HG02870 (cell line): Measurements from ENCODE around the gene PDE4D.
A peak's percentile ranks its signal among the peaks of the same experiment; 100 is the strongest.
"Not testable (repeated sequence)": the region's sequence is repeated elsewhere in the genome, so short reads cannot be mapped to it uniquely, and the experiment has no call there.

ENCODE experiments used
- ATAC-seq: cut with Tn5 transposase; IDR thresholded peaks from one replicate; pipeline ENCODE4 v1.9.1; 2021; ENCODE audit warnings: mild to moderate bottlenecking, moderate library complexity; ENCODE audit not compliant: unreplicated experiment

PDE4D gene

DNA sequence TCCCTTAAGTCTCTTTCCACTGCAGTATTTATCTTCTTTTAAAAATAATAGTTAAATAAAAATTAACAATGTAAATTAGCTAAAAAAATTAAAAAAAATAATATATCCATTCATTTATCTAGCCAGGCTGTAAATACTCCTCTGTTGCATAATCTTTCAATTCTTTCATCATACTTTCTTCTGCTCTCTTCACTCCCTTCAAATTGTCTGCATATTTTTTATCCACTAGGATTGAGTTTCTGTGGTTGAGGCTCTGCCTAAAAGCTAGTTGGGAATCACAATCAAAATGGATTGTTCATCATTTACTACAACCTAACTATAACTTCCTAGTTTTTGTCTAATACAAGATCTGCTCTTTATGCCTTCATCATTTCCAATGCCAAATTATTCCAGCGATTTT, 182.2 kb downstream of the PDE4D start:
- no peak for ATAC-seq

DNA sequence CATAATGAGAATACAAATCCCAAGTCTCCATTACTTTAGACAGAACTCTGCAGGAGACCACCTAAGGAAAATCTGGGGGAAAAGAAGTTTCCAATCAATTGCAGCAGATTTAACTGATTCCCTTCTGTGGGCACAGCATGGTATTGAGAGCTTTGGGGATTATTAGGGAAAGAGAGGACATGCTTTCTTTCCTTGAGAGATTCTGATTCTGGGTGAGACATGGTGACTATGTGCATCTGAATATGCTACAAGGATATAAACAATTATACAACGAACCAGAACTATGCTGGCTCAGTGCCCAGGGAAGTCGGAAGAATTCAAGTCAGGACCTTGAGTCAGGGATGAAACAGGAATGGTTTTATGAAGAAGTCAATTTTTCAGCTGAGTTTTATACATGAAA, 183.7 kb downstream of the PDE4D start:
- no peak for ATAC-seq

DNA sequence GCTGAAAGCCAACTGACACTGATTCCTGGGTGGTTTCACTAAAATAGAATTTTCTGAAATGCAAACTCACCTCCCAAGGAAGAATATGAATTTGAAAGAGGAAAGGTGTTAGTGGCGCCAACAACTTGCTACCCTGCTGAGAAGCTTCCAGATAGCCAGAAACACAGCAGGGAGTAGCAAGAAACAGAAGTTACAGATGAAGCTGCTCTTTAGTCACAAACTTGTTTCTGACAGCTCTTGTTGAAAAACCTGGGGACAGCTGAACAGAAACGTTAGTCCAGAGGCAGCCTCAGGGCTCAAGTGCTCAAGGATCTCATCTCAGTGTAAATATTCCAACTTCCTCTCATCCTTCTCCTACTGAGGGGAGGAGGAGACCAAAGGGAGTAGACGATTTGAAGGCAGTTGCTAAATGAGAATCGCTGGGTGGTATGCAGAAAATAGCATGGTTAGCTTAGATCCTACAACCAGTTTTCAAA, 184.1 kb downstream of the PDE4D start:
- no peak for ATAC-seq

- no peak for ATAC-seq
Measured at GRCh38 chr5:59704936-59705335, 188.6 kb downstream of the PDE4D start.

- no peak for ATAC-seq
Measured at GRCh38 chr5:59703789-59704188, 189.7 kb downstream of the PDE4D start.

- ATAC-seq = no peak
Measured at GRCh38 chr5:59698207-59699178, 195.0 kb downstream of the PDE4D start.

DNA sequence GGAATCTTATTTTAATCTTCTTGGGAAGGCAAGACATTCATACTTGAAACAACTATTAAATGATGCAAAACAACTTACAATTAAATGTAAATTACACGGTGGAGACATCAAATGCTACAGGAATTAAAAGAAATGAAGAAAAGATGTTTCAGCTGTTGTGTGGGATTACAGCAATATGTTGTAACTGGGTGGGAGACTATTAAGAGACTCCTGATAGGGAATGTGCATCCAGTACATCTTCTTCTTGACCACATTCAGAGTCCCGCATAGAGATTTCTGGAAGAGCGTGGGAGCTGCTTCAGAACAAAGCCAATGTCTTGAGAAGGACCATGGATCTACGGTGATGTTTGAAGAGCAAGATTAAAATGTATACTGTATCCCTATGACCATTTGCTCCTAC, 199.1 kb downstream of the PDE4D start:
- no peak for ATAC-seq

DNA sequence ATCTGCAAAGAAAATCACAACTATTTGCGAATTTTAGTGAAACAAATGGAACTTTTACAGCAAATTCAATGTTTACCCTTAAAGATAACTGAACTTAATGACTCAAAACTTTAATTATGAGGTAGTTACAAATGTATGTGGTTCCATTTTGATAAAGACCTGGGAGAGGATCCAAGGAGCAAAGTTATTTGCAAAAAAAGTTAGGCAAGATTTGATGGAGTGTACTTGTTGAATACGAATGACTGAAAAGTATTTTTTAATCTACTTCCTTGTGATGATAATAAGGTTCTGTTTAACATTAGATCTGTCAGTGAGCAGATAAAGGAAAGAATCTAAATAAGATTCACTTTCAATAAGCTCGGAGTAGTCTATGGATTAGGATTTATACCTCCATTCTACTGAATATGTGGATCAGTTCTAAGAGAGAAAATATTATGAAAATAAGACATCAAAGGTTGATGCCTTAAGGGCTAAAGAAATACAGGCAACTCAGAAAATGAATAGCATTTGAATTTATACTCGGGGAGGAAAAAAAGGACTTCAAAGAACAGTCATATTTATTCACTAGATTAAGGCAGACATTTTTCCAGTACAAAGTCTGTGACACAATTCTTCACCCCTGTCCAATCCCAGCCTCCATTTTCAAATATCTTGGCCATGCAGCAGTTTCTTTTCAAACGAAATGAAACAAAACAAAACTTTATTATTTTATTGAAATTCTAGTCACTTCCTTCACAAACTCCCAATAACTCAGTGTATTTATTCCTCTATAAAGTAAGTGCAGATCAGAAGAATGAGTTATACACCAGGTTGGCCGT, 199.8 kb downstream of the PDE4D start:
- no peak for ATAC-seq

DNA sequence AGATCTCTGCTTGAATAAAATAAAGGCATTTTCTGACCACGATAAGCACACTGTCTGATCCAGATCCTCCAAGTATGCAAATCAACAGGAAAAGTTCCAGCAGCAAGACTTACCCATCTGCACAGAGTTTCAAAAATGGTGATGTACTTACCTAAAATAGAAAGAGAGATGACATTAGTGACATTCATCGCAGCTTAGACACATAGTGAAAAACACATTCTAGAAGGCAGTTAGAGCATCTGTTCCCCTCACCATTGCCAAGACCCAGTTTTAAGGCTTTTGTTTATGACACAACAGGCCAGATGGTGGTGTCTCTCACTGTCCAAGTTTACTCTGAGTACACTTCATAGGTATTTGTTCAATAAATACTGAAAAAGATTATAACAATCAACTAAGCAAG, 207.7 kb downstream of the PDE4D start:
- peak; percentile 77 for ATAC-seq

GRCh38 chr5:59685191-59685530, 208.4 kb downstream of the PDE4D start:
- ATAC-seq = no peak

GRCh38 chr5:59684388-59685190, 208.9 kb downstream of the PDE4D start:
- ATAC-seq = no peak

DNA sequence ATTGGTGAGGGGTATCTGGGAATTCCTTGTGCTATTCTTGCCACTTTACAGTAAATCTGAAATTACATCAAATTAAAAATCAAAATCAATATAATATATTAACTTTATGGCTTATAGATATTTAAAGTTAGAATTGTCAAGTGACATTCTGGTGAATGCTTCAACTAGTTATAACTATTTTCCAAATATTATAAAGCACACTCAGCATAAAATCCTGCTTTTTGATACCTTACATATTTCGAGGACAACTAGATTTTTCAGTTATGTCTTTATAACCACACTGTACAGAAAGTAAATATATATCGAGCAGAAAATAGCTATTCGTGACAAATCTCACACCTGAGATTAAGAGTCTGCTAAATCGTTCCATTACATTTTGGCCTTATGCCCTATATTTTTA, 210.2 kb downstream of the PDE4D start:
- ATAC-seq = no peak

DNA sequence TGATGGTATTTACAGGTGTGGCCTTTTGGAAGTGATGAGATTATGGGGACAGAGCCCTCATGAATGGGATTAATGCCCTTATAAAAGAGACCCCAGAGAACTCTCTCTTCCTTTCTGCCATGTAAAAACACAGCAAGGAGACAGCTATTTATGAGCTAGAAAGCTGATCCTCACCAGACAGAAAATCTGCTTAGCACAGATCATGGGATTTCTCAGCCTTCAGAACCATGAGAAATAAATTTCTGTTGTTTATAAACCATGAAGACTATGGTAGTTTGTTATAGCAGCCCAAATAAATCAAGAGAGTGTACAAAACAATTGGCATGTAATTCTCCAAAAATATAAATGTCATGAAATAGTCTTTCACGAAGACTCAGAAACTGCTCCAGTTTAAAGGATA, 211.0 kb downstream of the PDE4D start:
- ATAC-seq = no peak

DNA sequence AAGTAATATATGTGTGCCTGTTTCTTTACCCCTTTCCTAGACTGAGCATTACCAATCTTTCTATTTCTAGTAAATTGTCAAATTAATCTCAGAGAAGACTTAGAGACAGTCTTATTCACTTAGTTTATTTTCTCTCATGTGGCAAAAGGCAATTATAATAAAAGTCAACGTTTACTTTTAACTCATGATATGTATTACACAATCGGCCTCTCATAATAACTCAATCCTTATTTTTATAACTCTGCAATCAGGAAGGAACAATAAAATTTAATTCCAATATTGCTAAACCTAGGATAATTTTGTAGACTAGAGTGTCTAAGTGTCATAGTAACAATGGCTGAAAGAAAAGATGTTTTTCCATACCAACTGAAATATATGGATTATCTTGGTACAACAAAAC, 214.6 kb downstream of the PDE4D start:
- ATAC-seq = no peak

DNA sequence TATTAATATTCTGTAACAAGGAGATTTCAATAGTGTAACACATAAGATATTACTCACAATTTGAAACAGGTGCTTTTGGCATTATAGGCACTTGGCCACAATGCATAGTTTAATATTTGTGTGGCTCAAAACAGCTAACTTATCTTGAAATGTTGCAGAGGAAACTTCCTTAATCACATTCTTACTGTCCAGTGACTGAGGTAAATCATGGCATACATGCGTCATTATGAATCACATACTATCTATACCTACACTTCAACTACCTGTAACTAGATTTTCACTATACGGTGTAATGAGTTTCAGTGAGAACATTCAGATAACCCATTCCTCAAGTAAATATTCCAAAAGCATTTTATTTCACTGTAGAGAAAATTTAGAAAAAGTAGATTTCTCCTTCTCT, 218.8 kb downstream of the PDE4D start:
- no peak for ATAC-seq

DNA sequence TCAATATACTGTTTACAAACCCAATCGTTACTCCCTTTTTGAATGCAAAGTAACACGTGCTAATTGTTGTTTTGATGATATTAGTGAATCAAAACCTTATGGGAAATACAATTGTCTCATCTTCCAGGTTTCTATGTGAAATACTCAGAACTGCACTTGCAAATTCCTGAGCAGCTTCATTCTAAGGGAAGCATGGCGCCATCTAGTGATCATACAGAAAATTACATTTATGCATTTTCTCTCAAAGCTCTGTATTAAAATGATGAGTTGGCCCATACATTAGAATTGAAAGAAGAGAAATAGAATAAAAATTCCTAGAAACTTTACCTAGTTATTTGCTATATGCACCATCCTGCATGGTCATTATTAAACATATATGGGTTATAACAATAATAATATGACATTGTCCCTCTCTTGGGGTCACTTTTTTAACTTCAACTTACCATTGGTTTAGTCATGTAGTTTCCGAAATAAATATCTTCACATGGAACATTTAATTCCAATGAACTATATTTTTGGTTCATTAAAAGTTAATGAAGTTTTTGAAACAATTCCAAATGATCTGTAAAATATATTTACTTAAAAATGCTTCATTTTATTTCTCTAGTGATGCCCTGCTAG, 220.0 kb downstream of the PDE4D start:
- no peak for ATAC-seq

GRCh38 chr5:59666440-59667068, 227.0 kb downstream of the PDE4D start:
- ATAC-seq = no peak

GRCh38 chr5:59665832-59666203, 227.7 kb downstream of the PDE4D start:
- not testable (repeated sequence) for ATAC-seq

GRCh38 chr5:59665086-59665831, 228.3 kb downstream of the PDE4D start:
- ATAC-seq = no peak
